GM04504 (cell line): Measurements from ENCODE around the gene MAP3K20.
A peak's percentile ranks its signal among the peaks of the same experiment; 100 is the strongest.
"Not testable (repeated sequence)": the region's sequence is repeated elsewhere in the genome, so short reads cannot be mapped to it uniquely, and the experiment has no call there.

Experiments
- DNase-seq: peaks from one replicate; pipeline ENCODE4 v3.0.0-alpha.2; 2012; ENCODE audit warnings: low read depth

MAP3K20 gene

DNA sequence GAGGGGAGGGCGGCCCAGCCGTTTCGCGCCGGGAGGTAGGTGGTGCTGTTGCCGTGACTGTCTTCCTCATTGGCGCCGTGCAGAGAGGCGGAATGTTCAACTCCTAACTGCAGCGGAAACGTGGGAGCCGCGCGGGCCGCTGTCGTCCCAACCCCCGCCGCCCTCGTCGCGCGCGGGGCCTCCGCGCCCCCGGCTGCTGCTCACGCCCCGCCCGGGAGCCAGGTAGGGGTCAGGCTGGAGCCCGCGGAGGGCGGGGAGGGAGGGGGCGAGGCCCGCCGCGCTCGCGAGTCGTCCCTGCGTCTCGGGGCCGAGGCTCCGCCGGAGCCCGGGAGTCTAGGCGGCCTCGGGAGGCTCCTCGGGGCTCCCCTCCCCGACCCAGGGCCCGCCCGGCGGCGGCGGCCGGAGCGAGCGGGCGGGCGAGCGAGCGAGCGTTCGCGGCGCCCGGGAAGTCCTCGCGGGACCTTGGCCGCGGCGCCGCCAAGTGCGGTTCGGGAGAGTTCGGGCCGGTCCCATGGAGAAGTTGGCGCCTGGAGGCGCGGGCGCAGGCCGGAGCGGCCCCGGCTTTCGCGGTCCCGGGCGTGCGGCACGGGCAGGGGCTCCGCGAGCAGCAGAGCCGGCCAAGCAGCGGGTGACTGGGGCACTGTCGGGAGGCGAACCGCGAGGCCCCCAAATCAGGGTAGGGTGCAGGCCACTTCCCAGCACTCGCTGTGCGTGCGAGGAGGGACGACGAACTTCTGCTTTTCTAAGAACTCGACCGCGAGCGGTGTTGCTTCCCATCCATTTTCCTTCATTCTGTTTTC lies at the start of gene MAP3K20:
MAP3K20 (plus strand) TSS at position 66 of the 800 bp plus-strand sequence. CDS start 15,186 bp downstream, outside the sequence.
- DNase-seq: peak; percentile 62

DNA sequence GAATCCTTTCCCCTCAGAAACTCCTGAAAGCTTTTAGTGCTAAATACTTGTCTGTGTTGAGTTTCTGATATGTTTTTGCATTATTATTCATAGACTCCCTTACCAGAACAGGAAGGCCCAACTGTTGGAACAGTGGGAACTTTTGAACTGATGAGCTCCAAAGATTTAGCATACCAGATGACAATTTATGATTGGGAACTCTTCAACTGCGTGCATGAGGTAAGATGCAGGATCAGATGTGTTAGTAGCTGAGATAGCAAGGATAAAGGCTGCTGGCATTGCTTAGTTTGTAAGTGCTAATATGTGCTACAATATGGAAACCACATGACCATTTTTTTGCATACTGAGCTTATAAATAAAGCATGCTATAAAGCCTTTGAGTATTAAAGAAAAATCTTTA lies 49.2 kb upstream of the MAP3K20 start:
- no peak for DNase-seq

DNA sequence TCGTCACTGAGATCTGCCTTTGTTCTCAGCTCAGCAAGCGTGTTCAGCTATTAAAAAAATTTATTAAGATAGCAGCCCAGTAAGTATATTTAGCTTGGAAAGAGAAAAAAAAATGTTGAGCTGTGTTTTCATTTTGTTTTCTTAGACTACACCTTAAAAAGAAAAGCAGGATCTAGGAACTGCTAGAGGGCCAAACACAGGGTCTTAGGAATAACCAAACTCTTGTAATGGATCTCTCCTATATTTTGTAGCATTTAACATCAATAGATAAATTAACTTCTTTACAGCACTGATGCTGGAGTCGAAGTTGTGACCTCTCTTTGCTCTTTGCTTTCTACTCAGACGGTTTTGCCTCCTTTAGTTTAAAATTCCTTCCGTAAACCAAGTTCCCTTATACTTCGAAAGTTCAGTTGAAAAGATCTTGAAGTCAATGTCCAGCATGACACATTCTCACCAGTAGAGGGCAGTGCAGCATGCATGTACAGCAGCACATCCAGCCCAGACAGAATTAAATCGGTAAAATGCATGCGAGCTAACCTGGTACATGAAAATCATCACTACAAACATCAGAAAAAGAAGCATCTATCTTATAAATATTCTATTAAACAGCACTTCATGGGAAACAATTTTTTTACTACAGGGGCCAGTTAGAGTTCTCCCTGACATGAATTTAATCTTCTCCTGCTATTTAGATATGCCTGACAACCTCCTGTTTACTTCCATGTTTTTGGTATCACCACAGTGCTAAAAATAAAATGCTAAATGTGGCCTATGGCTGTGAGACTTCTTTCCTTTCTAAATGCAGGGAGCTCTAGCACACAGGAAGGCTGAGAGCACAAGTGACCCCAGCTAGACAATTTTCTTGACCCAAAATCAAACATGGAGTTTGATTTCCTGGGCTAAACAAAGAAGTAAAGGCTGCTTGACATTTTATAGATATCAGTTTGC lies 48.2 kb upstream of the MAP3K20 start:
- peak; percentile 71 for DNase-seq

DNA sequence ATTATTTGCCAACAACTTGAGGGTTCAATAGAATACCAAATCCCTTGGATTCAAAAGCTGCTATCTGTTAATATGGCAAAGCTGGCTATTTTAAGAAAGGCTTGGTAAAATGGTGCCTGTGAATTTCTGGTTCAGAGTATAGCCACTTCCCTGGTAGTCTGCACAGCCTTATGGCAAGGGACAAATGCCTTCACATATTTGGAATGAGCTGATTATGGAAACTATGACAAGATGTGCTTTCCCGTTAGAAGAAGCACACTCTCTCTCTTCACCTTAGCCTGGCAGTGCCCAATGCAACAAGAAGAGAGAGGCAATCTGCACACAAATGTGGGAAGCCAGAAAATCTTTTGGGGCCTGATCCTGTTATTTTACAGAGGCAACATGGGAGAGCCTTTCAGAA lies 47.5 kb upstream of the MAP3K20 start:
- DNase-seq: no peak

DNA sequence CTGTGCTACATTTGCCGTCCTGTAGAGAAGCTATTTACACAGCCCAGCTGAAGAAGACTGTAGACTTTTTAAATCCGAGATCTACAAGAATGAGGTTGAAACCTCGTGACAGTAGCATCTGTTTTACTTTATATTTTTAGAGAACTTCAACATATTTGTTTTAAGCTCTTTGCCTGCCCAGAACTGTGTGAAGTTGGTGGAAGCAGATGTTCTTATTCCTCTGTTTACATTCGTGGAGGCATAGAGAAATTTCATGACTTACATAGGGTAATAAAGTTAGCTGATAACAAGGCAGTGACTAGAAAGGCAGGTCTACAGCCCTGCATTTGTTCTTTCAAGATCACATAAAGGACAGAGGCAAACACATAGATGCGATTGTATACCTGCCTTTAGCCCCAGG lies 47.0 kb upstream of the MAP3K20 start:
- DNase-seq: peak; percentile 36

DNA sequence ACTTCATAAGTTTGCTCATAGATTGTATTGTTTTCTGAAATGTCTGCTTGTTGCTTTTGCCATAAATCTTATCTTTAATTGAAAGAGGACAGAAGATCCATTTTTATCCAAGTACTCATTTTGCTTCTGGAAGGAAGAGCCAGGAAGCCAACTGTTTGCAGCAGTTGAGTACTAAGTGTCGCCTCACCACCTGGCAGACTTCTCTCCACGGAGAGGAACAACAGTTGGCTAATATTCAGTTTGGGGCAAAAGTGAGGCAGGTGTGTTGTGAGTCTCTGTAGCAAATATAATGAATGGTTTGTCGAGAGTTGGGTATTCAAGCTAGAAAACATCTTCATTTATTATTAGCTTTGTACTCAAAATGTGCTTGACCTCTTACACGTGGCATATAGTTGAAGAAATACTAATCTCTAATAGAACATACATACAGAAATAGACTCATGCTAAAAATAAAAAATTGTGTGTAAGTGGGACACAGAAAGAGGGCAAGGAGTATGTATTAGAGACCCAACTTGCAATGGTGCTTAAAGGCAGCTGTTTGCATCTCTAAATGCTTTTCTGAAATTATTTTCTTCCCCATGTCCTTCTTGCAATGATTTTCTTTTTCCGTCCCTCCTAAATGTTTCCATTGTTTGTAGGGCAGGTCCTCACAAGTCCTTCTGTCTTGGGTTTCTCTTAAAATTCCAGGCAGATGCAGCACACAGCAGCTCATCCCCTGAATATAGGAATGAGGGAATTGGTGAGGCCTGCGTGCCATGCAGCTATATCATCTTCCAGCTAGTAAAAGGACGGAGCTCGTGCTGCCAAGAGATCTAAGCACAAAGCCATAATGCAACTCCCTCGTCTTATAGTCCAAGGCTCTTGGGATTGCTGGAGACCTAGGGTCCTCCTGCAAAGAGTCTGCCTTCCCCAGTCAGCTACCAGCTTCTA lies 44.8 kb upstream of the MAP3K20 start:
- DNase-seq: no peak

DNA sequence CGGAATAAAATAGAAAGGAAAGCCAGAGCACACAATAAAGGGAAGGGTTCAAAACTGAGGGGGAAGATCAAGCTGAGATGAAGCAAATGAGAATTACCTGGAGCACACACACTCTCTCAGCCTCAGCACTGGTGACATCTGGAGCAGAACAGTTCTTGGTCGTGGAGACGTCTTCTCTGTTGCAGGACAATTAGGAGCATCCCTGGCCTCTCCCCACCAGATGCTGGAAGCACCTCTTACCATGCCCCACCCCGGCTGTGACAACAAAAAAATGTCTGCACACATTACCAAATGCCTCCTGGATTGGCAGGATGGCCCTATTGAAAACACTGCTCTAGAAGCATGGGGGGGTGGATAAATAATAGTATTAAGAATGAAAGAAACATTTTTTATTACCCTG lies 43.6 kb upstream of the MAP3K20 start:
- DNase-seq: no peak

DNA sequence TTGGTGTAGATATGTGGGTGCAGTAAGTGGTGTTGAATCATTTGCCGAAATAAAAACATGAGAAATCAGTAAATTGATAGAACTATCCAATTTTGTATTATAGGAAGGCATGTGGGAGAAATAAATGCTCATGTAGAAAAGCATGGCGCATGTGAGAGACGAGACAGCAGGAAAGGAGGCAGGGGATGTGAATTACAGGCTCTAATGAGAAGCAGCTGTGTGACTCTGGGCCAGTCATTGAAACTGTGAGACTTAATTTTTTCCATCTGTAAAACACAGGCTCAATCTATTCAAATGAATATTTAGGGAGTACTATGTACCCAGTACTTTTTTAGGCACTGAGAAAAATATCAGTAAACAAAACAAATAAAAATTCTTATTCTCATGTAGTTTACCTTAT lies 42.6 kb upstream of the MAP3K20 start:
- DNase-seq: peak; percentile 62

DNA sequence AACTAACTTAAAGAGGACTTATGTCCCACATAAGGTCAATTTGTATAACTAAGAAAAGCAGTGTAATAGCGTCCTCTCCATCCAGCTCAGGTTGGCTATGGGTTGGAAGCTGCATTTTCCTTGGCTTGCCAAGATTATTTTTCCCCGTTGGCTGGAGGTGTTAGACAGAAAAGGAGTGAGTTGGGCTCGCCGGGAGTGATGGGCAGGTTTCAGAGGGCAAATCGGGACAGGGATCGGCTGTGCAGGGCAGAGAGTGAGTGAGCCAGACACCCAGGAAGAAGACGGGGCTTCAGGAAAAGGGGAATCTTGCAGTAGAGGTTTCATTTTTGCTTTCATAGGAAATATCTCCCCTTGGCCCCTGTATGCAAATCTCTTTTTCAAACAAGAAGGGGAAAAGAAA lies 41.5 kb upstream of the MAP3K20 start:
- no peak for DNase-seq

DNA sequence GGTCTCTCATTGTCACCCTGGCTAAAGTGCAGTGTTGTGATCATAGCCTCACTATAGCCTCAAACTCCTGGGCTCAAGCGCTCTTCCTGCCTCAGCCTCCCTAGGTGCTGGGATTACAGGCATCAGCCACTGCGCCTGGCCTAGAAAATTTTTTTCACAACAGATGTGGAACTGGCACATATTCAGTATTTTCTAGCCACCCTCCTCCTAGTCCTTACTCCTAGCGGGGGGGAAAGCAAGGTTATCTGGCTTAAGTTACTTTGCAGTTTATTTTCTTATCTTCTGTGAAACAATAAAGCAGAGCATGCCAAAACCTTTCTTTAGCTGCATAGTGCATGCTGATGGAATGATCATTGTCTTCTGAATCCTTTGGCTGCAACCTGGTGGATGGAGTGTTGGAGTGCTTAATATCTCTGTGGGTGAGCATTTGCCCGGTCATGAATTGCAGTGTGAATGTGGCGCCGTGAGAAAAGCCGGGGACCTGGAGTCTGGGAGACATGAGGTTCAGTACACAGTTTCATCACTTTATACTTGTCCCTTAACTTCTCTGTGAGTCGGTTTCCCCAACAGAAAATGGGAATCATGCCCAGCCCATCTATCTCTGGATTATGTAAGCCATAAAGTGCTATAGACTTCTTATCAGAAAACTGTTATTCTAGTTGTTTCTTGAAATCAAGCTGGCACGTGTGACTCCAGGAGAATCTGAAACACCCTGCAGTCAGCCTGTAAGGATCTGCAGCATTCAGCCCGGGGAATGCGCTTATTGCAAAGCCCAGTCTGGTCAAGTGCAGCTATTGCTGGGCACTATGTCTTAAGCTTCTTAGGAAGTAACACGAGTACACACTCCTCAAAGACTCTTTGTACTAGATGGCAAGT lies 38.2 kb upstream of the MAP3K20 start:
- no peak for DNase-seq

DNA sequence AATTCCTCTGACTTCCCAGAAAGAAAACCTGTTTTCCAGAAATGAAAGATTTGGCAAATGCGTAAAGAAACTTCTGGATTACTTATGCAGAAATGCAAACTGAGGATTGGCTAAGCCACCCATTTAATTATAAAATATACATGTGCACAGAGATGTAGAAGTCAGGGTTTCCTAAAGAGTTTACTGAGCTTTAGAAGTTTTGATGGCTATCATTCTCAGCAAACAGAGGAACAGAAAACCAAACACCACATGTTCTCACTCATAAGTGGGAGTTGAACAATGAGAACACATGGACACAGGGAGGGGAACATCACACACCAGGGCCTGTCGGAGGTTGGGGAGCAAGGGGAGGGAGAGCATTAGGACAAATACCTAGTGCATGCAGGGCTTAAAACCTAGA lies 37.4 kb upstream of the MAP3K20 start:
- DNase-seq: not testable (repeated sequence)

DNA sequence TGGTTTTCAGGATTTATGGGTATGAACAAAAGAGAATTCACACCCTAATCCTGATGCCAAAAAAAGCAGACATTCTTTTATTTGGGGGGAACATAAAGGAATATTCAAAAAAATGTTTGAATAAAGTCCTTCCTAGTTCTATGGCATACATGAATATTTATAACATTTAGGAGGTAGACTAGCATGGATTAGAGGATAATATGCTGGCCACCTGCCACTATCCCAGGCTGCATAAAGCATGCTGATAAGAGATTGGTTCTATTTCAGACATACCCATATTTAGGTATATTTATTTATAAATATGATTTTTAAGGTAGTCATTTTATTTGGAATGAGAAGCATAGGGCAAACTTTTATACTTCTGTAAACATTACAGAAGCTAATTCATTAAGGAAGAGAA lies 34.9 kb upstream of the MAP3K20 start:
- no peak for DNase-seq

DNA sequence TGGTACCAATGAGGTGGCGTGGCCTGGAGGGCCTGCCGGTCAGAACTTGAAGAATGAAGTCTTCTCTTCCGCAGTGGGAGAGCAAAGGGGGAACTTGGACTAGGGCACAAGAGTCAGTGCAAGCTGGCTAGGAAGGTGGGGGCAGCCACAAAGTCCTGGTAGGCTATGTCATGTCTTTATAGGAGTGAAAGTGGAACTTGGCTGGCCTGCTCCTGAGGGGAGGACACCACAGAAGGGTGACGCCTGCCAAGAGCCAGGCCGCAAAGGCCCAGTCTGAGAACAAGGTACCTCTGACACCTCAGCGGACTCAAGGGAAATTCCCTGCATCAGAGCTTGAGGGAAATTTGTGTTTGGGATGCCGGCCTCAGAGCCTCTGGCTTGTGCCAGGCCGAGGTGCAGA lies 32.2 kb upstream of the MAP3K20 start:
- no peak for DNase-seq

DNA sequence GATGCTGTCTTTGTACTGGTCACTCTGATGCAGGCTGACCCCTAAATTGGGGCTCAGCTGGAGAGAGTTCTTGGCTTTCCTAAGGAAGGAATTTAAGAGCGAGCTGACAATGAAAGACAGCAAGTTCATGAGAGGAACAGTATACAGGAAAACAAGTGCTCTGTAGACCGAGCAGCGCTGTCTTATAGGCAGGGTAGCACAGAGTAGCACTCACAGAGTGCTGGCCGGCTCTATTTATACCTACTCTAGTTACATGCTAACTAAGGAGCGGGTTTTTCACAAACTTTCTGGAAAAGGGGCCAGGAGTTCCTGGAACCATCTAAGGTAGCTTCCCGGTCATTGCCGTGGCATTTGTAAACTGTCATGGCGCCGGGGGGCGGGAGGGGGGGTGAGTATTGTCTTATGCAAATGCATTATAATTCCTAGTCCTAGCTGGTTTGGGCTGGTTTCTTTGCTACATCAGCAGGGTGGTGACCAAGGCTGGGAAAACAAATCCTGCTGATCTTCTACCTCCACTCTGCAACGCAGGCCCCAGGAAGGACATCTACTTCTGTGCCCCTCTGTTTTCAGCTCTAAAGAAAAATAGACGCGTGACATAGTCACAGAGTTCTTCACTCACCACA lies 31.6 kb upstream of the MAP3K20 start:
- no peak for DNase-seq

DNA sequence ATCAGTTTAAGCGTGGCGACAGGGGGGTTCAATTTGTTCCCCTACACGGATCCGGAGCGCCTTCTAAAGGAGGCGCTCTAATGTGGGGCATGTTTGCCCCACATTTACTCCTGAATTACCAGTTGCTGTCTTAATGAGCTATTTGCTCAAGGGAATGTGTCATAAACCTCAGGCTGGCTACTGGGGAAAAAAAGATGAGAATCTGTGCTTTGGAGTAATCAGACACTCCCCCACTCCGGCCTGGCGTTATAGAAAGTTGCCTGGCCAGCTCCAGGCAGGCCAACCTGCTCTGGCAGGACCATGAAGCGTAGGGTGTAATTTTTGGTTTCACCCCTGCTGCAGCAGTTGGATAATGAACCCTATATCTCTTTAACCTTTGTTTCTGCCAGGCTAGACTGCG lies 31.0 kb upstream of the MAP3K20 start:
- DNase-seq: no peak

DNA sequence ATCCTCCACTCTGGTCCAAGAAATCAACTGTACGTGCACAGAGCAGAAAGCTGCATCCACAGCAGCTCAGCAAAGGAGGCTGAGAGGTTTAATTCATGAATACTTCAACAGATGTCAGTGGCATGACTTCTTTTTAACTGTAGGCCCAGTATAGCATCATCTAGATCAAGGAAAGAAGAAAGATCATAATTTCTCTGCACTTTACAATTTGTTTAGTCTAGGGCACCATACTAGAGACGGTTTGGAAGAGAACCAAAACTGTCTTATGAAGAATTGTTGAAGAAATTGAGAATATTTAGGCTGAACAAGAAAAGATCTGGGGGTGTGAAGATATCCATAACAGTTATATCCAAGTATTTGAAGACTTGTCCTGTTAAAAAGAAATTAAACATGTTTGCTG lies 30.5 kb upstream of the MAP3K20 start:
- DNase-seq: no peak

DNA sequence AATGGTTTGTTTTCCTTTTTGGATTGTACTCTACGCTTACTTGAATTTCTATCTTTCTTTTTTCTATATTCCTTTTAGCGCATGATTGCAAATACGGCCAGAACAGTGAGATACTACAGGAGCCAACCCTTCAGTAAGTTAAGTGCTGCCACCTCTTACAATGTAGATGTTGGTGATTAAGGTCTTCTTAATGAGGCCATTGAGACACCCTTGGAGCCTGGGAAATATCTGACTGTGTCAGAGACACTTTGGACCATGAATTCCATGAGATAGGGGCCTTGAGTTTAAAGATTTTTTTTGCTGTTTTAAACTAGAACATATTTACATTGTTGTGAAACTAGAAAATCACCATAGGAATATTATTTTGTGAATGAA lies 27.1 kb upstream of the MAP3K20 start:
- DNase-seq: no peak

DNA sequence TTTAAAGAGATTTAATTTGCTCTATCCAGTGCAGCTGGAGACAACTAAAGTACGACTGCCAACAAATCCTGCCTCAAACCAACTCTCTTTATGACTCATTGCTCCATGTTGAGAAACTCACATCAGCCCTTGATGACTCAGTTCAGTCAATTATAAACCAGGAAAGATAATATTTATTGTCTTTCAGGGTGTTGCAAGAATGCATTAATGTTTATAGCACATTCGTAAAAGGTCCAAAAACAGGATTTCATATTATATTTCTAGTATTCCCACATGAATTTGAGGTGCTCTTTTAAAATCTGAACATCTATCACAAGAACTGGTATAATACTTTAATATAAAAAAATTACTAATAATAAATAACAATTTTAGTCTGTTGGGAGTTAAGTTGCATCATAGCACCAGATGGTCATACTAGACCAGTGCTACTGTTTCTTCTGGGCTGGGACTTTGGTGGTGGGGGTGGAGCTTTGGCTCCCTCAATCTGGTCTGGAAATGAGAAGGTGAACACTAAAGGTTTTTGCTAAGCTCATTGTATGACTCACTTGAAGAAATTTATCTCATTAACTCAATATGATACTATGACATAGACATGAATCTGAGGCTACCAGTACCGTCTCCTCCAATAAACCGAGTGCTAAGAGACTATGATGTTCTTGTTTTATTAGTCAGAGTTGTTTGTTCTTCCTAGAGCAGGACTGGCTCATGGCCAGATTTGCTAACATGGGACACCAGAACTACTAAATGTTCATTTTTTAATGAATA lies 26.6 kb upstream of the MAP3K20 start:
- peak; percentile 93 for DNase-seq

DNA sequence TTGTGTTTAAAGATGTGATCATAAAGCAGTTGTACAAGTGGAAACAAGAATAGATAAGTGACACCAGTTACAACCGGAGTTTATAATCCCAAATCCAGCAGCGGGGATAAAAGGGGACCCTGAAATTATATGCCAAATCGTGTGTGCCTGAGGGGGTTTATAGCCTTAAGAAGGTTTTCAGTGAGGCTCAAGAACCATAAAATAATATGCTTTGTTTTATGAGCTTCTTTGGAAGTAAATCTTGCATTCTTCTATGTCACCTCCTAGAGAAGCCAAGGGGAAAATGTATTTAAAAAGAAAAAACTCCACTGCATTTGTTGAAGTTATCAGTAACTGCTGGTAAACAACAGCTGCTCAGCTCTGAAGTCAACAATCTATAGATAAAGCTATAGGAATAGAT lies 25.8 kb upstream of the MAP3K20 start:
- no peak for DNase-seq

DNA sequence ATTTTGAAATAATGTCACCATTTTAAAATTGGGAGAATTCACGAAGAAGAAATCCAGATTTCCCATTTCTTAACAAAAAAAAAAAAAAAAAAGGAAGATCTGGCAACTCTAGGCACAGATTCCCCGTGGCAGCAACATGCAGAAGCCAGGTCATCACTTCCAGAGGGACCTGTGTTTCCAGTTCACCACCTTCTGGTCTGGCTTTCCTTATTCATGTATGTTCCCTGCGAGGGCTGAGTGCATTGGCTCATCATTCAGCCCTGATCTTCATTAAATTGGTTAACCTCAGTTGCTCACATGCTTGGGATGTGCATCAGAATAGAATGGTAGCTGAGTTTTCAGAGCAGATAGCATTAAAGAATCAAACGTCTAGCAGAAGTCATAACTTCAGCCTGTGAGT lies 25.0 kb upstream of the MAP3K20 start:
- no peak for DNase-seq
